IMR-90 (cell line): ENCODE results near the gene FBXL19. TPM values are rescaled to one million over a fixed set of nuclear protein-coding genes. Genes with fewer than 3 reads are reported as not detected.

Source experiments
- ATAC-seq: fragments of 200-7000 bp; cut with Tn5 transposase; 2 replicates; pipeline ENCODE4 v1.9.1; 2020; ENCODE audit warnings: low read depth, mild to moderate bottlenecking, moderate library complexity
- BruUV-seq: library from RNA; stranded (reverse); fragments of 400-500 nt; replicated peaks from 2 replicates; lab custom pipeline; 2021; lab: Mats Ljungman, UMichigan
- CTCF ChIA-PET: fragments of 300-600 bp; formaldehyde crosslinking; extraction: SDS; loops from one replicate; lab custom pipeline; 2021; ENCODE audit warnings: antibody characterized with exemption; lab: Yijun Ruan, JAX
- POLR2A ChIA-PET: fragments of 300-600 bp; sonication (Branson Sonifier 250); formaldehyde crosslinking; loops from one replicate; lab custom pipeline; 2022; ENCODE audit warnings: antibody characterized with exemption; ENCODE audit not compliant: unreplicated experiment; lab: Charles Lee
- DNase-seq: peaks from one replicate; pipeline ENCODE4 v3.0.0; 2013
- H2AFZ ChIP-seq: replicated peaks from 2 replicates; pipeline ENCODE3; 2013; ENCODE audit warnings: low read length, mild to moderate bottlenecking; ENCODE audit not compliant: poor library complexity
- H2AK5ac ChIP-seq: 2 replicates; pipeline ENCODE4 v1.6.1; 2013; ENCODE audit warnings: low read depth, low read length, inconsistent platforms
- H2AK9ac ChIP-seq: replicated peaks from 2 replicates; pipeline ENCODE3; 2013; ENCODE audit warnings: mild to moderate bottlenecking, low read depth, low read length, moderate library complexity; ENCODE audit not compliant: poor library complexity
- H2BK120ac ChIP-seq: 2 replicates; pipeline ENCODE4 v1.6.1; 2013; ENCODE audit warnings: low read depth, low read length, inconsistent platforms
- H2BK15ac ChIP-seq: 3 replicates; pipeline ENCODE4 v1.6.1; 2013; ENCODE audit warnings: low read depth, low read length, inconsistent platforms
- H2BK20ac ChIP-seq: 2 replicates; pipeline ENCODE4 v1.6.1; 2013; ENCODE audit warnings: low read depth, mild to moderate bottlenecking, inconsistent platforms, low read length, moderate library complexity
- H2BK5ac ChIP-seq: 2 replicates; pipeline ENCODE4 v1.6.1; 2013; ENCODE audit warnings: mild to moderate bottlenecking, low read depth, low read length, inconsistent platforms; ENCODE audit not compliant: poor library complexity, severe bottlenecking
- H3K14ac ChIP-seq: replicated peaks from 2 replicates; pipeline ENCODE4 v1.6.1; 2013; ENCODE audit warnings: low read depth, low read length, inconsistent platforms
- H3K18ac ChIP-seq: 2 replicates; pipeline ENCODE4 v1.6.1; 2013; ENCODE audit warnings: low read depth, low read length, control low read depth
- H3K23ac ChIP-seq: 2 replicates; pipeline ENCODE4 v1.6.1; 2013; ENCODE audit warnings: low read depth, low read length, inconsistent platforms
- H3K27ac ChIP-seq: 2 replicates; pipeline ENCODE4 v1.5.1; 2013; ENCODE audit warnings: mild to moderate bottlenecking, control low read depth, low read length; ENCODE audit not compliant: insufficient read depth
- H3K27me3 ChIP-seq: 2 replicates; pipeline ENCODE4 v1.6.1; 2013; ENCODE audit warnings: low read length; ENCODE audit not compliant: control insufficient read depth, insufficient read depth
- H3K36me3 ChIP-seq: 2 replicates; pipeline ENCODE4 v1.6.1; 2013; ENCODE audit warnings: low read length, mixed read lengths; ENCODE audit not compliant: control insufficient read depth, insufficient read depth
- H3K4ac ChIP-seq: 2 replicates; pipeline ENCODE4 v1.6.1; 2013; ENCODE audit warnings: low read depth, low read length, inconsistent platforms
- H3K4me1 ChIP-seq: 2 replicates; pipeline ENCODE4 v1.6.1; 2013; ENCODE audit warnings: low read length, mixed read lengths; ENCODE audit not compliant: control insufficient read depth, insufficient read depth
- H3K4me2 ChIP-seq: 2 replicates; pipeline ENCODE4 v1.6.1; 2013; ENCODE audit warnings: low read depth, mild to moderate bottlenecking, control low read depth, low read length, moderate library complexity
- H3K4me3 ChIP-seq: 2 replicates; pipeline ENCODE4 v1.5.1; 2013; ENCODE audit warnings: low read depth, mild to moderate bottlenecking, control low read depth, low read length, moderate library complexity; ENCODE audit not compliant: insufficient read depth
- H3K56ac ChIP-seq: 2 replicates; pipeline ENCODE4 v1.6.1; 2013; ENCODE audit warnings: low read length, inconsistent platforms; ENCODE audit not compliant: insufficient read depth; ENCODE audit errors: extremely low read depth
- H3K79me1 ChIP-seq, 2 experiments: 2 replicates each; pipeline ENCODE4 v1.6.1; 2013; ENCODE audit warnings: low read length in 2 of 2, inconsistent platforms in 1 of 2, low read depth in 1 of 2
- H3K9ac ChIP-seq: 2 replicates; pipeline ENCODE4 v1.6.1; 2013; ENCODE audit warnings: low read depth, low read length, control low read depth
- H3K9me1 ChIP-seq: 2 replicates; pipeline ENCODE4 v1.6.1; 2013; ENCODE audit warnings: low read length, inconsistent platforms; ENCODE audit not compliant: insufficient read depth
- H3K9me3 ChIP-seq: 2 replicates; pipeline ENCODE4 v1.6.1; 2013; ENCODE audit warnings: low read length; ENCODE audit not compliant: control insufficient read depth, insufficient read depth
- H4K20me1 ChIP-seq: 2 replicates; pipeline ENCODE4 v1.6.1; 2013; ENCODE audit warnings: low read length, inconsistent platforms; ENCODE audit not compliant: insufficient read depth
- H4K5ac ChIP-seq: 2 replicates; pipeline ENCODE4 v1.6.1; 2013; ENCODE audit warnings: mild to moderate bottlenecking, low read depth, low read length, control low read depth
- H4K8ac ChIP-seq, 2 experiments: 2 replicates each; pipeline ENCODE4 v1.6.1; 2013; ENCODE audit warnings: low read depth in 2 of 2, low read length in 2 of 2, control low read depth in 1 of 2, inconsistent platforms in 1 of 2
- H4K91ac ChIP-seq: 2 replicates; pipeline ENCODE4 v1.6.1; 2013; ENCODE audit warnings: low read depth, low read length, inconsistent platforms; ENCODE audit not compliant: insufficient read depth
- BHLHE40 ChIP-seq: fragments of 150-350 bp; IDR thresholded peaks from 2 replicates; pipeline ENCODE4 v1.6.1; 2016; ENCODE audit warnings: mild to moderate bottlenecking, low read depth, low read length
- FOS ChIP-seq: fragments of 150-350 bp; IDR thresholded peaks from 2 replicates; pipeline ENCODE4 v1.6.1; 2016; ENCODE audit warnings: low read depth, low read length
- MAZ ChIP-seq: IDR thresholded peaks from 2 replicates; pipeline ENCODE4 v1.6.1; 2012; ENCODE audit warnings: low read depth, mild to moderate bottlenecking, low read length, improper control_type of control experiment, moderate library complexity, borderline replicate concordance
- MXI1 ChIP-seq: IDR thresholded peaks from 2 replicates; pipeline ENCODE4 v1.6.1; 2012; ENCODE audit warnings: low read depth, mild to moderate bottlenecking, low read length, moderate library complexity, borderline replicate concordance
- NFE2L2 ChIP-seq: fragments of 150-350 bp; IDR thresholded peaks from 2 replicates; pipeline ENCODE4 v1.6.1; 2016; ENCODE audit warnings: low read depth, mild to moderate bottlenecking, low read length
- POLR2A ChIP-seq: IDR thresholded peaks from 2 replicates; pipeline ENCODE4 v1.6.1; 2012; ENCODE audit warnings: mild to moderate bottlenecking, low read depth, low read length
- RAD21 ChIP-seq: IDR thresholded peaks from 2 replicates; pipeline ENCODE4 v1.6.1; 2012; ENCODE audit warnings: low read length, improper control_type of control experiment
- RCOR1 ChIP-seq: IDR thresholded peaks from 2 replicates; pipeline ENCODE4 v1.6.1; 2012; ENCODE audit warnings: mild to moderate bottlenecking, low read length, improper control_type of control experiment; ENCODE audit not compliant: insufficient replicate concordance
- RFX5 ChIP-seq: IDR thresholded peaks from 2 replicates; pipeline ENCODE4 v1.8.0; 2012; ENCODE audit warnings: low read depth, mild to moderate bottlenecking, low read length, moderate library complexity
- SMC3 ChIP-seq: fragments of 150-350 bp; IDR thresholded peaks from 2 replicates; pipeline ENCODE4 v1.6.1; 2016; ENCODE audit warnings: low read depth, mild to moderate bottlenecking, antibody characterized with exemption, low read length, moderate library complexity
- WGBS, 2 experiments: methylation state at CpG; one replicate each; pipeline versions ENCODE4 v1.1.5 to v1.1.7; 2013; ENCODE audit warnings: missing lambda C conversion rate in 2 of 2; ENCODE audit not compliant: insufficient read length in 1 of 2; ENCODE audit errors: extremely low coverage in 2 of 2; 5-methylcytosine and 5-hydroxymethylcytosine counted together
- dilution Hi-C: fragments of 300-500 bp; cut with HindIII; formaldehyde crosslinking; loops from one replicate; pipeline ENCODE4 v1.14.3; 2018; ENCODE audit warnings: low sequenced_read_pairs; ENCODE audit not compliant: unreplicated experiment
- in situ Hi-C: fragments of 300-500 bp; cut with MboI; formaldehyde crosslinking; loops from 3 replicates; pipeline ENCODE4 v1.14.3; 2019; ENCODE audit warnings: low sequenced_read_pairs, inconsistent platforms, mixed read lengths
- intact Hi-C: fragments of 100-400 bp; cut with micrococcal nuclease; formaldehyde crosslinking; loops from 2 replicates; pipeline ENCODE4 v1.10.0; 2022
- polyA plus RNA-seq, 3 experiments: library from polyadenylated mRNA; depleted of rRNA; stranded (reverse); fragments of >200 nt; gene quantifications; 2 replicates each; pipeline ENCODE4 v1.2.3, GENCODE V29; 2012; ENCODE audit warnings: low replicate concordance in 1 of 3
- total RNA-seq: library from RNA; depleted of rRNA; stranded (reverse); fragments of >200 nt; gene quantifications from 2 replicates; pipeline ENCODE4 v1.2.3, GENCODE V29; 2012
- TF ChIP-seq, protein P1 (sequence below): fragments of 150-350 bp; IDR thresholded peaks from 2 replicates; pipeline ENCODE4 v1.6.1; 2016; ENCODE audit warnings: low read depth, mild to moderate bottlenecking, low read length, moderate library complexity, borderline replicate concordance
- TF ChIP-seq, protein P2 (sequence below): conservative IDR thresholded peaks from 2 replicates; pipeline ENCODE4 v1.5.1; 2012; ENCODE audit warnings: mild to moderate bottlenecking, low read depth, low read length, improper control_type of control experiment

The FBXL19 gene
- total and polyA plus RNA-seq, 2 of the 4 experiments (the other 2 are of a cell fraction), result 5.0 to 13.8 TPM

DNA sequence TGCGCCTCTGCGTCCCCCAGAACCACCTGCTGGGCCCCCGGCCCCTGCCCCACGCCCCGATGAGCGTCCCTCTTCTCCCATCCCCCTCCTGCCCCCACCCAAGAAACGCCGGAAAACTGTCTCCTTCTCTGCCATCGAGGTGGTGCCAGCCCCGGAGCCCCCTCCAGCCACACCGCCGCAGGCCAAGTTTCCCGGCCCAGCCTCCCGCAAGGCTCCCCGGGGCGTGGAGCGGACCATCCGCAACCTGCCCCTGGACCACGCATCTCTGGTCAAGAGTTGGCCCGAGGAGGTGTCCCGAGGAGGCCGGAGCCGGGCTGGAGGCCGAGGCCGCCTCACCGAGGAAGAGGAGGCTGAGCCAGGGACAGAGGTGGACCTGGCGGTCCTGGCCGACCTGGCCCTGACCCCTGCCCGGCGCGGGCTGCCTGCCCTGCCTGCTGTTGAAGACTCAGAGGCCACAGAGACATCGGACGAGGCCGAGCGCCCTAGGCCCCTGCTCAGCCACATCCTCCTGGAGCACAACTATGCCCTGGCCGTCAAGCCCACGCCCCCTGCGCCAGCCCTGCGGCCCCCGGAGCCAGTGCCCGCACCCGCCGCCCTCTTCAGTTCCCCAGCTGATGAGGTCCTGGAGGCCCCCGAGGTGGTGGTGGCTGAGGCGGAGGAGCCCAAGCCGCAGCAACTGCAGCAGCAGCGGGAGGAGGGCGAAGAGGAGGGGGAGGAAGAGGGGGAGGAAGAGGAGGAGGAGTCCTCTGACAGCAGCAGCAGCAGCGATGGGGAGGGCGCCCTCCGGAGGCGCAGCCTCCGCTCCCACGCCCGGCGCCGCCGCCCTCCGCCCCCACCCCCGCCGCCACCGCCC lies 56.0 kb downstream of the FBXL19 start:
- no peaks in the 10 kb centered on the region for H3K27me3 ChIP-seq
- no peak overlapping the region for H4K8ac ChIP-seq
- H3K79me1 ChIP-seq, result peaks cover 8 to 12% of the 10 kb centered on the region in 2 experiments; a peak in 3 of 4 replicates
- H3K27ac ChIP-seq, result no peak overlapping the region
- H4K91ac ChIP-seq, result no peak overlapping the region
- no peaks in the 10 kb centered on the region for H3K9me1 ChIP-seq
- no peak for DNase-seq
- no peak overlapping the region for H3K4me2 ChIP-seq
- H3K23ac ChIP-seq, result no peak overlapping the region
- H3K18ac ChIP-seq, result no peak overlapping the region
- H4K20me1 ChIP-seq, result no peaks in the 10 kb centered on the region; the same call in 1 of the 2 replicates
- H3K56ac ChIP-seq, result no peak overlapping the region
- peak overlapping the region; percentile 42 for H2AK9ac ChIP-seq
- no TSS peak for BruUV-seq
- H3K9me3 ChIP-seq, result no peaks in the 10 kb centered on the region
- ATAC-seq, result no peak
- no peak overlapping the region for H2AK5ac ChIP-seq
- in situ Hi-C loops, result loop anchor here (10.0 to 25.0 kb wide), 3 partner anchors 105 to 885 kb away; partner anchors contain the start of gene PRSS53
- TF ChIP-seq RCOR1, result no peak
- TF ChIP-seq, protein P1, sequence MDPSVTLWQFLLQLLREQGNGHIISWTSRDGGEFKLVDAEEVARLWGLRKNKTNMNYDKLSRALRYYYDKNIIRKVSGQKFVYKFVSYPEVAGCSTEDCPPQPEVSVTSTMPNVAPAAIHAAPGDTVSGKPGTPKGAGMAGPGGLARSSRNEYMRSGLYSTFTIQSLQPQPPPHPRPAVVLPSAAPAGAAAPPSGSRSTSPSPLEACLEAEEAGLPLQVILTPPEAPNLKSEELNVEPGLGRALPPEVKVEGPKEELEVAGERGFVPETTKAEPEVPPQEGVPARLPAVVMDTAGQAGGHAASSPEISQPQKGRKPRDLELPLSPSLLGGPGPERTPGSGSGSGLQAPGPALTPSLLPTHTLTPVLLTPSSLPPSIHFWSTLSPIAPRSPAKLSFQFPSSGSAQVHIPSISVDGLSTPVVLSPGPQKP, result no peak
- no peak for TF ChIP-seq RAD21
- no peak for TF ChIP-seq NFE2L2
- TF ChIP-seq POLR2A, result no peak
- TF ChIP-seq, protein P2, sequence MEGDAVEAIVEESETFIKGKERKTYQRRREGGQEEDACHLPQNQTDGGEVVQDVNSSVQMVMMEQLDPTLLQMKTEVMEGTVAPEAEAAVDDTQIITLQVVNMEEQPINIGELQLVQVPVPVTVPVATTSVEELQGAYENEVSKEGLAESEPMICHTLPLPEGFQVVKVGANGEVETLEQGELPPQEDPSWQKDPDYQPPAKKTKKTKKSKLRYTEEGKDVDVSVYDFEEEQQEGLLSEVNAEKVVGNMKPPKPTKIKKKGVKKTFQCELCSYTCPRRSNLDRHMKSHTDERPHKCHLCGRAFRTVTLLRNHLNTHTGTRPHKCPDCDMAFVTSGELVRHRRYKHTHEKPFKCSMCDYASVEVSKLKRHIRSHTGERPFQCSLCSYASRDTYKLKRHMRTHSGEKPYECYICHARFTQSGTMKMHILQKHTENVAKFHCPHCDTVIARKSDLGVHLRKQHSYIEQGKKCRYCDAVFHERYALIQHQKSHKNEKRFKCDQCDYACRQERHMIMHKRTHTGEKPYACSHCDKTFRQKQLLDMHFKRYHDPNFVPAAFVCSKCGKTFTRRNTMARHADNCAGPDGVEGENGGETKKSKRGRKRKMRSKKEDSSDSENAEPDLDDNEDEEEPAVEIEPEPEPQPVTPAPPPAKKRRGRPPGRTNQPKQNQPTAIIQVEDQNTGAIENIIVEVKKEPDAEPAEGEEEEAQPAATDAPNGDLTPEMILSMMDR, result no peak
- no peak for TF ChIP-seq MXI1
- TF ChIP-seq RFX5, result no peak
- no peak for TF ChIP-seq BHLHE40
- TF ChIP-seq MAZ, result no peak
- TF ChIP-seq FOS, result no peak
- TF ChIP-seq SMC3, result no peak
- no peak overlapping the region for H2BK5ac ChIP-seq
- intact Hi-C loops, result no loop called here
- H3K14ac ChIP-seq, result no peak overlapping the region
- H2BK15ac ChIP-seq, result no peak overlapping the region
- H3K4me1 ChIP-seq, result no peaks in the 10 kb centered on the region
- no peak overlapping the region for H3K9ac ChIP-seq
- dilution Hi-C loops, result no loop called here
- ChIA-PET CTCF (no interaction called here), POLR2A (no interaction called here)
- H3K4ac ChIP-seq, result no peak overlapping the region
- peaks cover 66% of the 10 kb centered on the region for H3K36me3 ChIP-seq
- H4K5ac ChIP-seq, result no peak overlapping the region
- no peak overlapping the region for H2BK20ac ChIP-seq
- H2AFZ ChIP-seq, result no peak overlapping the region
- no peak overlapping the region for H2BK120ac ChIP-seq
- 95% methylated on average over 43 of the region's 62 CpGs; no CpG with 5 or more reads in 1 of the 2 experiments for WGBS, 2 experiments
- no peak overlapping the region for H3K4me3 ChIP-seq
